ENCODE measurements around the gene CDYL2. TPM values are rescaled to one million over a fixed set of nuclear protein-coding genes. Genes with fewer than 3 reads are reported as not detected.
A peak's percentile ranks its signal among the peaks of the same experiment; 100 is the strongest.

Gene CDYL2
- total RNA-seq, 1 experiment from 2014 or later: 1.1 TPM

DNA sequence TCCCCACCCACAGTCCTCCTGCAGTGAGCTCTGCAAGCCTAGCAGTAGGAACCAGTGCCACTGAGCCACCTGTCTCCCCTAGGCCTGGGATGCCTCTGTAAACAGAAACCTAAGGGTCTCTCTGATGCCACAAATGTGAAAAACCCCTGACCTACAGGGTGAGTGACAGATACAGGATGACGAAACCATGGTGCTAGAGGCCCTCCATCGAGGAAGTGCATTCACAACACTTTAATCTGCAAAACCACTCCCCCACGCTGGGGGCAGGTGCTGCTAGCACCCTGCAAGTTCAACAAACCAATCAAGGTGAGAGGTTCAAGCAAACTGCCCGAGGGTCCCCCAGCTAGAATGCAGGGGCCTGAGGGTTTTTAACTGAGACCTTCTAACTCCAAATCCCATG lies 59.5 kb downstream of the CDYL2 start:
- no peak for DNase-seq (ENCODE audit: low spot score)

GRCh38 chr16:80743772-80744171 lies 60.6 kb downstream of the CDYL2 start:
- DNase-seq (ENCODE audit: low spot score): no peak

GRCh38 chr16:80743273-80743672 lies 61.1 kb downstream of the CDYL2 start:
- no peak for DNase-seq (ENCODE audit: low spot score)

DNA sequence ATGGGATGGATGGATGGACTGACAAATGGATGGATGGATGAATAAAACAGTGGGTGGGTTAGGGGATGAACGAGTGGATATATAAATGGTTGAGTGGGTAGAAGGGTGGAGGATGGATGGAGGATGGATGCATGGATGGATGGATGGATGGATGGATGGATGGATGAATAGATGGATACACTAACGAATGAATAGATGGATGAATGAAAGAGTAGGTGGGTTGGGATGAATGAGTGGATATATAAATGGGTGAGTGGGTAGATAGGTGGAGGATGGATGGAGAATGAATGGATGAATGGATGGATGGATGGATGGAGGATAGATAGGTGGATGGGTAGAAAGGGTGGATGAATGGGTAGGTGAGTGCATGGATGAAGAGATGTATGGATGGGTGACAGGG lies 62.1 kb downstream of the CDYL2 start:
- no peak for DNase-seq (ENCODE audit: low spot score)

GRCh38 chr16:80741724-80742123 lies 62.7 kb downstream of the CDYL2 start:
- DNase-seq (ENCODE audit: low spot score): no peak

DNA sequence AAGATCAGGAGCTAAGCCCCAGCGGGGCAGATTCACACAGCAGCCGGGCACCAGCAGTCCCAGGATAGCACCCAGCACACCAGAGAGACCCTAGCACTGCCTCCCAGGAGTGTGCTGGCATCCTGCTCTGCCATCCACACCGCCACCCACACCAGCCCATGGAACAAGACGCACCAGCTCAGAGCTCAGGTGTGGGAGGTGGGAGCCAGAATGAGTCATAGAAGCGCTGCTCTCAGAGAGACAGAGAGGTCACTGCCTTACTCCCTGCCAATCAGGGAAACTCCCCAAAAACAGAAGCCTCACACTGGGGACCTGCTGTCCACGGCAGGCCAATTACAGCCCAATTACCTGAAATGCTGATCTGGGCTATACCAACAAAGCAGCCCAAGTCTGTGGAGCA lies 64.9 kb downstream of the CDYL2 start:
- no peak for DNase-seq (ENCODE audit: low spot score)

DNA sequence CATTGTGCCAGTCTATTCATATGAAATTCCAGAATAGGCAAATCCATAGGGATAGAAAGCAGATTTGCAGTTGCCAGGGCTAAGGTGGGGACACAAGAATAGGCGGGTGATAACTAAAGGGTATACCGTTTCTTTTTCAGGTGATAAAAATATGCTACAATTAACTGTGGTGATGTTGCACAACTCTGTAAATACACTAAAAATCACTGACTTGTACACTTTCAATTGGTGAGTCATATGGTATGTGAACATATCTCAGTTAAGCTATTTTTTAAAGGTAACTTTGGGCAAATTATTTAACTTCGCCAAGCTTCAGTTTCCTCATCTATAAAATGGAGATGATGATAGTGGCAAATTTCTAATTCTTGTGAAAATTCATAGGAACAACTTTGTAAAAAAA lies 65.9 kb downstream of the CDYL2 start:
- DNase-seq (ENCODE audit: low spot score): no peak

GRCh38 chr16:80735846-80736245 lies 68.6 kb downstream of the CDYL2 start:
- DNase-seq (ENCODE audit: low spot score): no peak

DNA sequence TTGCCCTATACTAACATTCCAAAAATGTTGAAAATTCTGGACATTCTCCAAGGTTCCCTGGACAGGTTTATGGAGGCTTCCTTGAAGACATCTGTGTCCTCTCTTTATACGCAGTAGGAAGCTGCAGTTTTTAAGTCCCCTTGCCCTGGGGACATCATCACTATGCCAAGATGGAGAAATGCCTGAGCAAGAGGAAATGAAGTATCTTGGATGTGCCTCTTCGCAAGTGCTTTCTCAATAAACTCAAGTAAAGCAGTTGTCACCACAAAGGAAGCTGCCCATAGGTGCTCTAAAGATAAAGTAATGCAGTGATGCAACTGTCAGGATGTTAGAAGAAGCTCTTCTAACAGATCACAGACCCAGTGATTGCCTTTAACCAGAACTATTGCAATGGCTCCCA lies 71.0 kb downstream of the CDYL2 start:
- no peak for DNase-seq (ENCODE audit: low spot score)

DNA sequence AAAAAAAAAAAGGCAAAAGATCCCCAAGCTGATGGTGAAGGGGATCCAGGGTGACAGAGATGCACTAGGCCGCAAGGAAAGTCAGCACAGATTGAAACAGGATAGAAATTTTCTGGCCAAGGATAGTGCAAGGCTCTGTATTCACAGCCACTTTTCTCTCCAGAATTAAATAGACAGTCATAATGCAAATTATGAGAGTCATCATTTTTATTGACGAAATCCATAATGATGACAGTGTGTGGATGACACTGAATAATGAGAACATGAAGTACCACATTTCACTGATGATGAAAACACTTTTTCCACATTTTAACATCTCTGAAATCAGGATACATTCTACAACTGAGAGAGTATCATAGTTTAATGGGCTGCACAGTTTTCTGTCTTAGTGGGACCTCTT lies 72.5 kb downstream of the CDYL2 start:
- DNase-seq (ENCODE audit: low spot score): no peak

- peak; percentile 42 for DNase-seq (ENCODE audit: low spot score)
These were observed 77.2 kb downstream of the CDYL2 start for GRCh38 chr16:80727066-80727763.

DNA sequence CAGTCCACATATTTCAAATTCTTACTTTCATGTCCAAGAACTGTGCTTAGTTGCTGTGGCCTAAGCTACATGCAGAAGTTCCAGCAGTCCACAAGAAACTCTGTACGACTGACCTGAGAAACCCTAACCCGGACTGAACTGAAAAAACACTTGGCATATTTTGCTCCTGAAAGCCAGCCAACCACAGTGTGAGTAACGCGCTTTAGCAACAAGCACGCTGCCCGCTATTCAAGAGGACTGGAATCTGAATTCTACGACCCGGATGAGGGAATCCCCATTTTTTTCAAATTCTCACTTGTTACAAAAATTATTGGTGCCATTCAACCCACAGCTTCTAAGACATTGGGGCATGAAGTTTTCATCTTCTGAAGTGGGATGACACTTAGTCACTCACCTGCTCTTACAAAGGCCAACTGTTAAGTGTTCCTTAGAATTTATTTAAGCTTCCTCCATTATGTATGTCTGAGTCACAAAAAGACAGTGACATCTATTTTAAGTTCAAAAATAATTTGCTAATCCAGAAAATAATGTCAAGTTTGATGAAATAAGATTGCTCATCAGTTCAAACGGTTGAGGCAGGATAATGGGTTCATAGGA lies 78.7 kb downstream of the CDYL2 start:
- no peak for DNase-seq (ENCODE audit: low spot score)

GRCh38 chr16:80723981-80724380 lies 80.4 kb downstream of the CDYL2 start:
- no peak for DNase-seq (ENCODE audit: low spot score)

DNA sequence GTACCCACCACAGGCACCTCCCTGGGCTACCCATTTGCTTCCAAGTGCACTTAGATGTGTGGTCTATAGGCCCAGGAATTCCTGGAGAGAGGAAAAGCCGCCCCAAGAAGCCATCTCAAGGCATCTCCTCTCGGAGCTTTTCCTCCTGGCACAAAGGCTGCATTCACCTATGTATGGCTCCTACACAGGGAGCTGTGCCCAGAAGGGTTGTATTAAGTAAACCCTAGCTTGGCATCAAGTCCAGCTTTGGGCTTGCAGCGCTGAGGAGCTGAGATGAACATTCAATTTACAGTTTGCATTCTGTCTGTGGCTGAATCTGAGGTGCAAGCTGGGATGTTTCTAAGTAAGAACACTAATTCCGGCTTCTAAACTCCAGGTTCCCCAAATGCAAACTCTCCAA lies 81.3 kb downstream of the CDYL2 start:
- DNase-seq (ENCODE audit: low spot score): no peak

DNA sequence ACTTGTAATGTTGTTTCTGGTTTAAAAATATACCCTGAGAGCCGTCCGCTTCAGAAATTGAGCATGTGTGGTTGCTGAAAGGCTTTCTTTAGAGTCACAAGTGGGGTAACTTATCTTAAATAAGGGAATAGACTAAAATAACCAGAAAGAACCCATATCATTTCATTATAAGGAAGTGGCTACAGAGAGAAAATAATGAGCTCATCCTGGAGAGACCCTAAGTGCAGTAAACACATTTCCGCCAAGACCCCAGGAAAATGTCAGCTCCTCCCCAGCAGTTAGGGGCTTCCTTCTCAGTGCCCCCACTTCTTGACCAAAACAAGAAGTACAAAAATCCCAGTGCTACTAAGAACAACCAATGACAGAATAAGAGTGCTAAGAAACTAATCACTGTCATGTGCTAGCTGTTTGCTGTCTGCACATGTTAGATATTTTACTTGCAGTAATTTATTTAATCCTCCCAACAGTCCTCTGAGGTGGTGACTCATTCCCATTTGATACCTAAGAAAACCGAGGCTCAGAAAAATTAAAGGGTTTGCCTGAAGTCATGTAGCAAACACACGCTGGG lies 83.5 kb downstream of the CDYL2 start:
- no peak for DNase-seq (ENCODE audit: low spot score)

- DNase-seq (ENCODE audit: low spot score): no peak
These were observed 84.8 kb downstream of the CDYL2 start for GRCh38 chr16:80719573-80719972.

DNA sequence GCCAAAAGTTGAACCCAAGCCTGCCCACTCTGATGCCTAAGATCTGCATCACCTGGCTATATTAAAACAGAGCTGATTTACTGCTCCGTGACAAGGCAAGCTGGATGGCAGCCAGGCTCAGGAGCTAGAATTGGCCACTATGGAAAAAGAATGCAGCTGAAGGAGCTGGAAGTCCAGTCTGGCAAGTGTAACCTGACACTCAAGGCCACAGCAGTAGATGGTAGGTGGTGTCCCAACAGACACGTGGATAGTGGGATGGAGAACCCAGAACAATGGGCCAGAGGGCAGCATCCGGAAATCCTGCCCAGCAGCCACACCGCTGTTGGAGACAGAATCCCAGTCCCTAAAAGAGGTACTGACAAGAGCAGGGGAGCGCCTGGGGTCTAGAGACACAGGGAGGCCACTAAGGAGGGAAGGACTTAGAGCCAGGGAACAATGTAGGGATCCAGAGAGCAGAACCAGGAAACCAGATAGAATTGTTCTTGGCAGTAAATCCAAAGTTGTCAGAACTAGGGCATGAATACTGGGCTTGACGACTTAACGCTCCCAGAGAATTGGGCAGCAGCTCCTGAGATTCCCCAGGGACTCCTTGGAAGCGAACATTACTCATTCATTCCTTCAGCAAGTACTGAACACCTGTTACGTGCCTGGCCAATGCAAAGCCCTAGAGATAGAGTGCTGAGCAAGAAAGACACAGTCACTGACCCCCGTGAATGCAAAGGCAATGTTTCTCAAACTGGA lies 85.7 kb downstream of the CDYL2 start:
- DNase-seq (ENCODE audit: low spot score): peak; percentile 96

DNA sequence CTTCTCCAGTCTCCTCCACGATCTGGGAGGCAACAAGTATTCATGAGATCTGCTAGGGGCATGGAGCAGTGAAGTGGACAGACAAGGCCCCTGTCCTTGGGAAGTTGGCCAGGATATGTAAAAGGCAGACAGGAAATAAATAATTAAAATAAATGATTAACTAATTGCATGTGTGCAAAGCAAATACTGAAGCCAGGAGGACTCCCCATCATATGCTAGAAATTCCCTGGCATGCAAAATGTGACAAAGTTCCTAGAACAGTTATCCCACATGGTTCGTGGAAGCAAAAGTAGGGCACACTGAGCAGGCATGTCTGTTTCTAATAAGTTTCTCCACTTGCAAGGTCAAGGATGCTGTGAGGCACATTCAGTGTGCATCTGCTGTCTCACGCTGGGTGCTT lies 86.8 kb downstream of the CDYL2 start:
- peak; percentile 23 for DNase-seq (ENCODE audit: low spot score)

GRCh38 chr16:80716564-80717139 lies 87.7 kb downstream of the CDYL2 start:
- no peak for DNase-seq (ENCODE audit: low spot score)

GRCh38 chr16:80711406-80711805 lies 93.0 kb downstream of the CDYL2 start:
- no peak for DNase-seq (ENCODE audit: low spot score)

- DNase-seq (ENCODE audit: low spot score): no peak
These were observed 93.5 kb downstream of the CDYL2 start for GRCh38 chr16:80710918-80711317.

DNA sequence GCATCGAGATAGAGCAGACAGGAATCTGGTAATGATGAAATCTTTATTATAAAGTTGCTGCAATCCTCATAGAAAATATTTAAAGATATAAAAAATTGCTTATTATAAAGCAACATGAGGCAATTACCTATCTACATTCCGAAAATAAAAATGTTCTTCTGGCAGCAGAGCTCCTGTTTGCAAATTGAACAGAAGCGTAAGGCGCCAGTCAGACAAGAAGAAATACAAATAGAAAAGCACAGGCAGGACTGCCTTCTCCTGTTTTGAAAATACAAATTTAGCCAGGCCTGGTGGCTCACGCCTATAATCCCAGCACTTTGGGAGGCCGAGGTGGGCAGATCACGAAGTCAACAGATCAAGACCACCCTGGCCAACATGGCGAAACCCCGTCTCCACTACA lies 95.6 kb downstream of the CDYL2 start:
- no peak for DNase-seq (ENCODE audit: low spot score)
